Psoas muscle (tissue), 8 donors: ENCODE data around the gene GRB7. TPM values are rescaled to one million over a fixed set of nuclear protein-coding genes. Genes with fewer than 3 reads are reported as not detected.

Source experiments
- ATAC-seq, 4 donors: fragments of 200-7000 bp; cut with Tn5 transposase; one replicate each; pipeline ENCODE4 v1.9.1; 2020; ENCODE audit warnings: moderate library complexity in 3 of 4, mild to moderate bottlenecking in 2 of 4
- DNase-seq, 2 donors: peaks; one replicate each; pipeline ENCODE4 v3.0.0-alpha.2; 2020
- H3K27ac ChIP-seq: fragments of 200-600 bp; one replicate; pipeline ENCODE4 v1.8.0; 2022
- H3K27me3 ChIP-seq, 3 donors: fragments of 200-600 bp in 1 of 3; one replicate each; pipeline versions ENCODE4 v1.6.1 to v1.8.0; 2013 to 2022; ENCODE audit warnings: low read length in 2 of 3, mild to moderate bottlenecking in 2 of 3, moderate library complexity in 1 of 3; ENCODE audit not compliant: insufficient read depth in 3 of 3
- H3K36me3 ChIP-seq, 2 donors: fragments of 200-600 bp in 1 of 2; one replicate each; pipeline versions ENCODE4 v1.6.1 to v1.8.0; 2013 to 2022; ENCODE audit warnings: low read depth in 1 of 2, mild to moderate bottlenecking in 1 of 2, moderate library complexity in 1 of 2; ENCODE audit not compliant: insufficient read depth in 1 of 2
- H3K4me1 ChIP-seq: fragments of 200-600 bp; one replicate; pipeline ENCODE4 v1.8.0; 2022
- H3K4me3 ChIP-seq: fragments of 200-600 bp; one replicate; pipeline ENCODE4 v1.8.0; 2022; ENCODE audit warnings: mild to moderate bottlenecking
- H3K9me3 ChIP-seq: fragments of 200-600 bp; one replicate; pipeline ENCODE4 v1.8.0; 2022
- WGBS, 3 donors: extraction: QIAGEN DNeasy Blood & Tissue Kit; methylation state at CpG; one replicate each; pipeline versions ENCODE4 v1.1.6 to v1.1.7; 2013; 5-methylcytosine and 5-hydroxymethylcytosine counted together
- intact Hi-C, 2 donors: fragments of 100-400 bp; cut with DNase I; formaldehyde crosslinking; loops; one replicate each; pipeline versions ENCODE4 v1.11.0 to v1.14.2; 2022
- polyA plus RNA-seq, 3 donors: library from polyadenylated mRNA; stranded (reverse); fragments of 200-250 nt; gene quantifications; one replicate each; pipeline ENCODE4 v1.2.3, GENCODE V29; 2013
- total RNA-seq, 4 donors: library from RNA; stranded (reverse); fragmentation: NEBNext Ultra II Directional in 2 of 4; extraction: Animal tissue kit (Norgen Biotek cat#: 25700) in 2 of 4; gene quantifications; one replicate each; pipeline versions ENCODE4 v1.2.1 to v1.2.4, GENCODE V29; 2021 to 2023
- TF ChIP-seq, protein P1 (sequence below): fragments of 200-600 bp; IDR thresholded peaks from one replicate; pipeline ENCODE4 v1.8.0; 2022; ENCODE audit warnings: antibody characterized with exemption
- donor health status: healthy with polysubstance abuse.
- donor health status: DM: no; HTN: no; CAD: no; lungs with moderate emphysema.
- donor health status: Bipolar disorder and iron deficiency.
- donor health status: healthy.
- donor health status: DM: yes; HTN: yes; CAD: no.
- donor health status: DM: no; HTN: no; CAD: no.
- donor health status: DM: no; HTN: no; CAD: no.
- donor health status: DM: yes; HTN: yes; CAD: no.

GRB7 gene
- total and polyA plus RNA-seq, 7 donors, result 0.06 to 0.69 TPM; not detected in 5

DNA sequence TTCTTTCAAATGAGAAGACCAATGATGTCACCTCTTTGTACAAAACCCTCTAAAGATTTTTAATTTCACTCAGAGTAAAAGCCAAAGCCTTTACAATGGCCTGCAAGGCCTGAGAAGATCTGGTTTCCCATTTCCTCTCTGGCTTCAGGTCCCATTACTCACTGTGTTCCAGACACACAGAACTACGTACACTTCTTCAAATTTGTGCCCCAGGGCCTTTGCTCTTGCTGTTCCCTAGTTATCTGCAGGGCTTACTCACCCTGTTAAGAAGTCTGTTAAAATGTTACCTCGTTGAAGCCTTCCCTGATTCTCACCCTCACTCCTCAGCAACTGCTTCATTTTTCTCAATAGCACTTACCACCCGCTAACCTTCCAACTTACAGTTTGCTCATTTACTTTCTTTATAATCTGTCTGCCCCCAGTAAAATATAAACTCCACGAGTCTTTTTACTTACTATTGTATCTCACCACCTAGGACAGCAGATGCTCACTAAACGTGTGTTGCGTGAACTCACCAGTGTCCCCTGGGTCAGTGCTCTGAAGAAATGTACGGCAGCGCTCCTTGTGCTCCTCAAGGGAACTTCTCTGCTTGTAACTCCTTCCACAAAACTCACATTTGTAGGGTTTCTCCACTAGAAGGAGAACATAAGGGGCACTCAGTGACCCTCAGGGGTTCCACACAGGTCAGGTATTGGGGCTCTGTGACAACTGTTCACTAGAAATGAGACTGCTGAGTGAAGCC lies 50.2 kb downstream of the GRB7 start:
- ATAC-seq, result no peak
- Histone ChIP-seq H3K4me3 (no peak overlapping the region), H3K27ac (no peak overlapping the region), H3K9me3 (no peaks in the 10 kb centered on the region), H3K4me1 (no peaks in the 10 kb centered on the region), H3K27me3 (peaks cover 0 to 19% (median 11%) of the 10 kb centered on the region in 3 donors), H3K36me3 (no peaks in the 10 kb centered on the region)
- TF ChIP-seq, protein P1, sequence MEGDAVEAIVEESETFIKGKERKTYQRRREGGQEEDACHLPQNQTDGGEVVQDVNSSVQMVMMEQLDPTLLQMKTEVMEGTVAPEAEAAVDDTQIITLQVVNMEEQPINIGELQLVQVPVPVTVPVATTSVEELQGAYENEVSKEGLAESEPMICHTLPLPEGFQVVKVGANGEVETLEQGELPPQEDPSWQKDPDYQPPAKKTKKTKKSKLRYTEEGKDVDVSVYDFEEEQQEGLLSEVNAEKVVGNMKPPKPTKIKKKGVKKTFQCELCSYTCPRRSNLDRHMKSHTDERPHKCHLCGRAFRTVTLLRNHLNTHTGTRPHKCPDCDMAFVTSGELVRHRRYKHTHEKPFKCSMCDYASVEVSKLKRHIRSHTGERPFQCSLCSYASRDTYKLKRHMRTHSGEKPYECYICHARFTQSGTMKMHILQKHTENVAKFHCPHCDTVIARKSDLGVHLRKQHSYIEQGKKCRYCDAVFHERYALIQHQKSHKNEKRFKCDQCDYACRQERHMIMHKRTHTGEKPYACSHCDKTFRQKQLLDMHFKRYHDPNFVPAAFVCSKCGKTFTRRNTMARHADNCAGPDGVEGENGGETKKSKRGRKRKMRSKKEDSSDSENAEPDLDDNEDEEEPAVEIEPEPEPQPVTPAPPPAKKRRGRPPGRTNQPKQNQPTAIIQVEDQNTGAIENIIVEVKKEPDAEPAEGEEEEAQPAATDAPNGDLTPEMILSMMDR, result no peak
- 73 to 82% (median 82%) methylated on average over 8 of the region's 8 CpGs for WGBS, 3 donors
- intact Hi-C loops, result no loop called here
- no peak for DNase-seq

DNA sequence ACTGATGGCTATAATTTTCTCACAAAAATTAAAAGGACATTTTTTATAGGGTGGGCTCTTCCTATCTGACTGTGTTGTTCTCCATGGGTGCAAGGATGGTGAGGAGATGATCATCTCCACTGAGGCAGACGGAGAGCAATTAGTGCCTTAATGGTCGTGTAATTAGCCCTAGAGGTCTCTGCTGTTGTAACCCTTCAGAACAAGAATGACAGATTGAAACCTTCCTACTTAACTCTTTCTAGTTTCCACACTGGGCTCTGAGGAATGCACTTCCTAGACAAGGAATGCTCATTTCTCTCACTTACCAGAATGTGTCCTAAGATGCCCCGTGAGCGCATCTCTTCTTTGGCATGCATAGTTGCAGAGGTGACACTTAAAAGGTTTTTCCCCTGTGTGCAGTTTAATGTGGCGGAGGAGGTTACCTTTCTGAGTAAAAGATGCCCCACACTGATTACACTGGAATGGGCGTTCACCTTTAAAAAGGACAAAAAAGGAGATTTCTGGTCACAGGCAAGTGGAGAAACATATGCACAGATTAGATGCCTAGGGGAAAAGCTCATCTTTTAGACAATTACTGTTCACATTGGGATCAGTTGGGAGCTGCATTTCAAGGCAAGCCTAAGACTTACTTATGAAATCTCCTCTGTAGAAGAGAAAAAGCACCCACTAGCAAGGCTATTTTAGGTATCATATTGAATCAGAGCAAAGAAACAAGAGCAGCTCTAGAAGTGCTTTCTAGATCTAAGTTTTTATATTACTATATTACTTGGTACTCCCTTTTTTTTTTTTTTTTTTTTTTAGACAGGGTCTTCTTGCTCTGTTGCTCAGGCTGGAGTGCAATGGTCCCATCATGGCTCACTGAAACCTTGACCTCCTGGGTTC lies 53.6 kb downstream of the GRB7 start:
- Histone ChIP-seq H3K9me3 (no peaks in the 10 kb centered on the region), H3K4me1 (no peaks in the 10 kb centered on the region), H3K36me3 (no peaks in the 10 kb centered on the region), H3K27me3 (peaks cover 0 to 16% (median 11%) of the 10 kb centered on the region in 3 donors), H3K4me3 (no peak overlapping the region), H3K27ac (no peak overlapping the region)
- intact Hi-C loops, result no loop called here
- ATAC-seq, result no peak
- DNase-seq, result no peak
- 50 to 52% (median 50%) methylated on average over 6 of the region's 6 CpGs for WGBS, 3 donors
- TF ChIP-seq, protein P1, result no peak

DNA sequence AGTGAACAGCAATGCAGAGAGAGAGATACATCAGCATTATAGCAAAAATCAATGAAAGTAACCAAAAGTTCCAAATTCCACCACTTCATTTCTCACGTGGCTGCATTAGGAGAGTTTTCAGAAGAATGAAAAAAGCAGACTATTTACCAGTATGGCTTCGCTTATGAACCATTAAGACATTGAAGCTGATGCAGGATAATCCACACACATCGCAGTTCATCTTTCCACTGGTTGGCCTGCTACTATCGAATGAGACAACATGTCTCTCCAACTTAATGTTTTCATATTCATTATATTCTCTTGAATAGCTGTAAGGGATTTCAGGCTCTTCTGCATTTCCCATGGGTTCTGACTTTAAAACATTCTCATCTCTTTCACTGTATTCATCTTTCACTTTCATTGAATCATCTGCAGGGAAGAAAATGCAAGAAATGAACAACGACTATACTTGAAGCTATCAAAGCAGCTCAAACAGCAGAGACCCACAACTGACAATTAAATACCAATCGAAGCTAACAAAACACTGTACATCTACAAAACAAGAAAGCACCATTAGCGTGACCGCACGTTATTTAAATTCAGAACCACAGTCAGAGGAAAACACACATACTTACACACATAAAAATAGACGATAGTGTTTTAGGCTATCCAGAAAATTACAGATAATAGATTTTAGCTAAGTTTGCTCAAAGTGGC lies 54.9 kb downstream of the GRB7 start:
- intact Hi-C loops, result no loop called here
- WGBS, 3 donors, result 79 to 86% (median 81%) methylated on average over 10 of the region's 10 CpGs
- peaks cover 0 to 16% (median 11%) of the 10 kb centered on the region in 3 donors for H3K27me3 ChIP-seq

DNA sequence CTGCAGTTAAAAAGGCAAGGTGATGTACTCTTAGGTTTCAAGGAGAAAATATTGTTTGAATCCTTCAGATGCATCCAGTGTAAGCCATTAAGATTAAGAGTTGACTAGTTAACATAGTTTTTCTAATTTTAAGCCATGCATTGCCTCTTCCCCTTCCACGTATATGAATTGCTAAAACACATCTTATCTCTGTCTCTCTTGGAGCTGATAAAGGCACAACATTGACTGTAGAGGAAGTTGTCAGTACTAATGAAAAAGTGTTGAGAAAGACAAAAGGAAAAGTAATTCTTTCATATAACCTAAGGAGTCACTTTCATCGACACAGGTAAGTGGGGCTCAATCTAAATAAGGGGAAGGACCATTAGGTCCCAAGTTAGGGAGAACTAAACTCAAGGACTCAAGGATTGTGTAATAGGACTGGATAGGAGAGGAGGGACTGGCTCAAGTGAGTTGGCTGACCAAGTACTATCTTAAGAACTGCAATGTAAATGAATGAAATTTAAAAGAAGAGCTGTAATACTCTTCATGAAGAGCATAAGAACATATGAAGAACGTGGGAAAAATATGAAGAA lies 55.6 kb downstream of the GRB7 start:
- Histone ChIP-seq H3K36me3 (no peaks in the 10 kb centered on the region), H3K27ac (no peak overlapping the region), H3K4me1 (no peaks in the 10 kb centered on the region), H3K4me3 (no peak overlapping the region), H3K27me3 (peaks cover 0 to 16% (median 11%) of the 10 kb centered on the region in 3 donors), H3K9me3 (no peaks in the 10 kb centered on the region)
- WGBS, 3 donors, result 69 to 78% (median 73%) methylated on average over 3 of the region's 3 CpGs
- TF ChIP-seq, protein P1, result no peak
- DNase-seq (no peak), ATAC-seq (no peak)
- intact Hi-C loops, result no loop called here

More for the DNA sequence above, 54.9 kb downstream of the GRB7 start:
- no peak for DNase-seq
- H3K27ac ChIP-seq, result no peak overlapping the region
- no peaks in the 10 kb centered on the region for H3K4me1 ChIP-seq
- TF ChIP-seq, protein P1, result no peak
- H3K4me3 ChIP-seq, result no peak overlapping the region
- H3K9me3 ChIP-seq, result no peaks in the 10 kb centered on the region
- H3K36me3 ChIP-seq, result no peaks in the 10 kb centered on the region
- ATAC-seq, result no peak
